Measurements from ENCODE around the gene ADGRL4.
A peak's percentile ranks its signal among the peaks of the same experiment; 100 is the strongest.
"Not testable (repeated sequence)": the region's sequence is repeated elsewhere in the genome, so short reads cannot be mapped to it uniquely, and the experiment has no call there.

The ADGRL4 gene

DNA sequence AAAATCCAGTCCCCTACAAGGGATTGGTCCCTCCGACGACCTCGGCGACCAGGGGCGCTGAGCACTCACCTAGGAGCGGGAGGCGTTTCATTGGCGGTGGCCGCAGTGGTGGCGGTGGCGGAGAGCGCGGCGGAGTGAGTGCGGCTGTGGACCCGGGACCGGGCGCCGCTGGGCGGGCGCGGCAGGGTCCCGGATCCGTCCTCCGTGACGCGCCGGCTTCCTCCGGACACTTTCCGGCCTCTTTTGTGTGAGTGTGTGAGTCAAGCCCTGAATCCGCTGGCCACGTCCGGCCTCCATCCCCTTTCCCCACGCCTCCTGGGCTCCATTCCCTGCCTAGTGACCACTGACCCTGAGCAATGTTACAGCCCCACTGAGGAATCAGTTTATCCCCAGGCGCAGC, at the start of gene ADGRL4:
Gene ADGRL4, minus strand, starts transcription at position 167 of the 400 bp plus-strand sequence. Its CDS starts 76 bp downstream, at position 91.
- DNase-seq = no peak

DNA sequence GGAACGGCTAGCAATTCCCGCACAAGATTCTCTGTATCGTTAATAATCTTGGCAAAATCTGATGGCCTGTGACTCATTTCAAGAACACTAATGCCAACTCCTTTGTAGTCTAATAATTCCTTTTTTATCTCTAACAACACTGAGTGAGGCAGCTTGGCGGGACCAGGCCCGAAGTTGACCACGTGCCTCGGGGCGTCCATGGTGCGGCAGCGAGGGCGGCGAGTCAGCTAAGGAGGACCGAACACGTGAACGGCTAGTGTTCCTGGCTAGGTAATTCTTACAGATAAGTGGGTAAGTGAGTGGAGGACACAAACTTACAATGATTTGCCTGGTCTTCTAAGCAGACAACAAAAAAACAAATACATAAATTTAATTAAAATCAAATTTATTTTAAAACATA, 49.3 kb upstream of the ADGRL4 start:
- no peak for DNase-seq

DNA sequence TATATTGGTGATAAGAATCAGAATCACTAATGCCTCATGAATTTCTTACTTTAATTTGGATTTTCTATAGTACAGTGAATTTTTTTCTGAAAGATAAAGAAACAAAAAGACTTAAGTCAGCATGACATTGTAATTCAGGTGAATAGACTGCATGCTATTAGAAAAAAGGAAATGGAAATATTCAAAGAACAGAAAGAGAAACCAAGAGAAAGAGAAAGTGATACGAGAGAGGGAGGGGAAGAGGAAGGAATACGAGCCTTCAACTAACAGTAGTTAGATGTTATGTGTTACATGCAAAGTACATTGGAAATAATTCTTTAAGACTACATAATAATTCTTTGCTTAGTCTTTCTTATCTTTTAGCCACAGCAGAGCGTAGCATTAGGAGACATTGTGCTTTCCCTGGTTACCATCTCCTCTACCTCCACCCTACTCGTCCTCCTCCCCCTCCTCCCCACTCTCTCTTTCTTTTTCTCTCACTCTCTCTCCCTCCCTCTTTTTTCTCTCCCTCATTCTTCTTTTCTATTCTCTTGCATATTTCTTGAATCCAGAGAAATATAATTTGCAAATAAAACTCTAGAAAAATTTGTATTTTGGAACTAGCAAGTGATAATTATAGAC, 46.4 kb upstream of the ADGRL4 start:
- DNase-seq = no peak

DNA sequence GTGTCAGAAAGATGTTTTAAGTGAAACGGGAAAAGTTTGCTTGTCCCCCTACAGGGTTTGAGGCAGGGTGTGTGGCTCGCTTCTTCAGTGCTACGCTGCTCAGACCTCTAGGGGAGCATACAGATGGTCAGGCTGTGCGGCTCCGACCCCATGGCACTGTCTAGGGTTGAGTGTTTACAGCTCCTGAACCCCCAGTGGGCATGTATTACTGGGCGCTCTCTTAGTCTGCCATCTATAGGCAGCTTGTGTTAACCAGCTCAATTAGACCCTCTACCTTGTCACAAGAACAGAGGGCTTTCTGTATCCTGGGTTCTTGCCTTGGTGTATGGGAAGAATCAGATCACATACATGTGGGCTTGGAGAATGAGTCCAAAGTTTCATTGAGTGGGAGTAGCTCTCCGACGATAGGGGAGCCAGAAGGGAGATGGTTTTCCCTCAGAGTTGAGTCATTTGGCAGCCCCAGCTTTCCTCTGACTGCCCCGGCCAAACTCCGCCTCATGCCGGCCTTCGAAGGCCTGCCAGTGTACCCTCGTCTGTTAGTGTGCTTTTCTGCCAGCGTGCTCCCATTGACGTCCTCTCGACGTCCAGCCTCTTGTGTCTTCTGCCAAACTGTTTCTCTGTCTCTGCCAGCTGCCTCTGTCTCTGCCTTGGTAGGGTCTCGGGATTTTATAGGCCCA, 38.6 kb upstream of the ADGRL4 start:
- DNase-seq = no peak

DNA sequence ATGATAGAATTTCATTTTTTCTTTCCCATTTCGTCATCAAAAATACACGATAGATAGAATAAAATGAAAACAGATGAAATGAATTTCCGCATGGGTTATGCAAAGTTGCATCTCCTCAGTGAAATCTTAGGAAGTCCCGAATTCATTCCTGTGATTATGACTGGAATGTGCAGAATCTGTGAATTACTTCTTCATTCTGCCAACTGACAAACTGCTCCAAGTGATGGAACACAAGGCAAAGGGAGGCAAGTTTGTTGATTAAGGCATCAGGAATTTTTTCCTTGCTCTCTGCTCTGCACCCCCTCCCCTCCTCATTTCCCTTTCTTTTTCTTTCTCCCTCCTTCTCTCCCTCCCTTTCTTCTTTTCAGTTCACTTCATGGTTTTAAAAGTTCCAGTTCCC, 37.0 kb upstream of the ADGRL4 start:
- DNase-seq = no peak

- DNase-seq = no peak
Measured at GRCh38 chr1:79042539-79042938, 36.0 kb upstream of the ADGRL4 start.

- DNase-seq = peak in 1 of 2 experiments; percentile 22
Measured at GRCh38 chr1:79042117-79042516, 35.6 kb upstream of the ADGRL4 start.

DNA sequence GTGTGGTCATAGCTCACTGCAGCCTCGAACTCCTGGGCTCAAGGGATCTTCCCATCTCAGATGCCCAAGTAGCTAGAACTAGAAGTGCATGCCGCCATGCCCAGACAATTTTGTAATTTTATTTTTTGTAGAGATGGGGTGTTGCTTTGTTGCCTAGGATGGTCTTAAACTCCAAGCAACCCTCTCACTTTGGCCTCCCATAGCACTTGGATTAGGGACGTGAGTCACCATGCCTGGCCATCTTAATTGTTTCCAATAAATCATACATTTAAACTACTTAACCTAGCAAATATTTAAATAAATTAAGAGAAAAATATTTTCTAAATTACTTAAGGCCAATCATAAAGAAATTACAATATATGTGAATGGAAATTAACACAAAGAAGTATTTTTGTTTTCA, 35.1 kb upstream of the ADGRL4 start:
- no peak for DNase-seq

DNA sequence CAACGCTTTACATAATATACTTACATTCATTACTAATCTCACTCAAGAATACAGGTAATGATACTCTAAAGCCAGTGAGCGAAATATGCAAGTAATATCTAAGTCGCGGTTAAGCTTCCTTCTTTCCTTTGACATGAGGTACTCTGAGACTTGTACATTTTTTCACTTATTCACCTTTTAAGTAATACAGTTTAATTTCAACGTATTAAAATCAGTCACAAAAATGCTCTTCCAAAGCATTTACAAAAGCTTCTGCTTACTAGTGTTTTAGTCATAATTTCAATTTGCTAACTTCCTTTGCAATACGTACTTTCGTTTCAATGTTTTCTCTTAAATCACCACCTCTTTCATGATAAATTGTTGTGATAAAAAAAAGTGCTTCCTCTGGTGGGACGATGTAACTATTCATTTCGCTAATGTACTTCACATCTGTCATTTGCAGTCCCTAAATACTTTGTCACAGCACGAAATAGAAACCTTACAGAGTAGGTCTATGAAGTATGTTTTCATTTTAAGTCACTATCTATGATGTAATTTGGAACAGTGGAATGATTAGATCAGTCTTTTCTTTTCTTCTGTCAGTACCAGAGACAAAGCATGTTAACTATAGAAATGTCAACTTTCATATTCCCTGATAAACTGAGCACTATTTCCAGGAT, 34.0 kb upstream of the ADGRL4 start:
- no peak for DNase-seq

DNA sequence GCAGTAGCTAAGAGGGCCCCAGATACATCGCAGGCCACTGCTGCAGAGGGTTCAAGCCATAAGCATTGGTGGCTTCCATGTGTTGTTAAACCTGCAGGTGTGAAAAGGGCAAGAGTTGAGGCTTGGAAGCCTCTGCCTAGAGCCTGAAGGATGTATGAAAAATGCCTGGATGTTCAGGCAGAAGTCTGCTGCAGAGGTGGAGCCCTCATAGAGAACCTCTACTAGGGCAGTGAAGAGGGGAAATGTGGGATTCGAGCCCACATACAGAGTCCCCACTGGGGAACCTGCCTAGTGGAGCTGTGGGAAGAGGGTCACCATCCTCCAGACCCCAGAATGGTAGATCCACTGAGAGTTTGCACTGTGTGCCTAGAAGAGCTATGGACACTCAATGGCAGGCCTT, 30.6 kb upstream of the ADGRL4 start:
- DNase-seq = no peak

DNA sequence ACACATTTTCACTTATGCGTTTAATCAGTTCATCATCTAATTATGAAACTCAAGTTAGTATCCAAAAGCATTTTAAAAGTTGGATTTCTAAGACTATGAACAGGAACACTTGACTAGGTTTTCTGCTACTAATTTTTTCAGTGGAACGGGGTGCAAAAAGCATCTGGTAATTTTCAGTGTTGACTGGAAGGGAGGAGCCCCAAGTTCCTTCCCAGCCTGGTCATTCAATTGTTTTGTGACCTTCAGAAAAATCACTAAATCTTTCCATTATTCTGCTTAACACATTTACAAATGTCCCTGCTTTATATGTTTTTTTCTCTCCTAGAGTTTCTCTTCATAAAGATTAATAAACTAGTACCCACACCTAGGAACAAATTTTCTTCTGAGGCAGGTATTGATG, 6.0 kb upstream of the ADGRL4 start:
- no peak for DNase-seq

GRCh38 chr1:79010589-79010988, 4.1 kb upstream of the ADGRL4 start:
- DNase-seq = no peak

DNA sequence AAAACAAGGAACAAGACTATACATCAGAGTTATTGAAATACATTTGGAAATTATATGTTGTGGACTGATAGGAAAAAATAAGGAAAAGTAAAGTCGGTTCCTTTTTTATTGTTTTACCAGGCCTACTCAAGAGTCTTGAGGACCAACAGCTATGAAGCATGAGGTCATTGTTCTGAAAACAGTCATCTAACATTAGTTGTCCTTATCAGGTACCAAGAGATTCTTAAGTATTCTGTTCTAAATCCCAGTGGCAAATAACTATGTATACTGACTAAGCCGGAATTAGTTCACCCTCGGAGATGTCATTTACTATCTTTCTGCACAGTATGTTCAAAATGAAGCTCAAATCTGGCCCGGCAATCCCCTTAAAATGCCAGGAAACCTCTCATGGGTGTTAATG, 585 bp downstream of the ADGRL4 start:
- no peak for DNase-seq

DNA sequence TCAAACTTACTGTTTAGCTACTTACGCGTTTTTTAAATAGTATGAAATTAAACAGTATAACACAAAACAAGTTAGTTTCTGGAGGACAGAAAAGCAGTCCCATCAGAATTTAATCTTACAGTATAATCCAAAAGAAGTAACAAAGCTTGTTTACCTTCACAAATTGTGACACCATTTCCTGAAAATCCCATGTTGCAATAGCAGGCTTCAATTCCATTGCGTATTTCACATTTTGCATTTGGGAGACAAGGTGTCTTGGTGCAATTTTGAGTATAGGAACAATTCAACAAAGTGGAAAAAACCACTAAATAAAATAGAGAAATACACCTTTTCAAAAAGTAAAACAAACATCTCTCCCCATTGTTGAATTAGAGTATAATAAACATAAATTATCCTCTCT, 1.6 kb downstream of the ADGRL4 start:
- no peak for DNase-seq

GRCh38 chr1:78996791-78997190, 9.7 kb downstream of the ADGRL4 start:
- DNase-seq = no peak

- no peak for DNase-seq
Measured at GRCh38 chr1:78987042-78987441, 19.5 kb downstream of the ADGRL4 start.

DNA sequence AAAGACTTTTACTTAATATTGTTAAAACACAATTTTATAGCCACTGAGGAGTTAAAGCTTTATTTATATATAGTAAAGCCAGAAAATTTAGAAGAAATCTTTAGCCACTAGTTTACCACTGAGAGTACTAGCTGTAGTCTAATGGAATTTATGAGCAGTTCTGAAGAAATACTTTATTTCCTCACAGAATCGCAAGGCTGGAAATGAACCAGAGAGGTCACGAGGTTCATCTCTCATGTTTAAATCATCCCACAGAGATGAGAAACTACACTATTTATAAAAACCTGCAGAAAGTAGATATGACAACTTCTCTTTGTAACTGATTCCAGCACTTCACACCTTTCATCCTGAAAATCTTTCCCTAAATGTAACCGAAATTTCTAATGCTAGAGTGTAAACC, 26.0 kb downstream of the ADGRL4 start:
- DNase-seq = no peak

DNA sequence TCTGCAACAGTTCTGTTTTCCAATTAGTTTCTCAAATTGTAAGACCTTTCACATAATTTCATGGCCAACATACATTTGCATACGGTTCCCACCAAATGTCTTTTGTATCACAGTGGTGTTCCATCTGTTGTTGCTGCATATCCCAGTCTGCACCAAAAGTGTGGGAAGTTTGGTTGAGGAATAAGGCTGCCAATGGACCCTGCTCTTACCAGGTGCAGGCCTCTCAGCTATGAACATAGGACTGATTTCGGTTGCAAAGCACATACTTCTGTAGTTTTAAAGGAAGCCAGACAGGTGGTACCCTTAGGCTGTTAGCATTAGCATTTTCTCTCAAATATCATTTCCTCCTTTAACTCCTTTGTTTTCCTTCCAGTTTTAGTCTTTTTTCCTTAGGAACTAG, 33.8 kb downstream of the ADGRL4 start:
- DNase-seq = no peak

DNA sequence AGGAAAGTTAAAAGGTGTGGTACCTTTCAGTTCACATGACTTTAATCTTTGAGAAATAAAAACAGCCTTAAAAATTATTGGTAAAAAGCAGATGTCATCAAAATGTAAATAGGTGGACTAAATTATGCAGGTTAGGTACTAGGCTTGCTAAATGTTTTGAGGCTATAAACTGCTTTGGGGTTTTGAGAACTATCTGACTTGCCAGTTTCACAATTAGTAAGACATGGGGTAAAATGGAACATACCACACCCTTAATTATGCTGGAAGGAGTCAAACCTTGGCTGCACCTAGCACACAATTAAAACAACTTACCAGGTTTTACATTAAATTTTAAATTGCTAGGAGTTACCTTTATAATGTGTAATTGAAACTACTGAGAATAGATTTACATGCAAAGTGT, 39.4 kb downstream of the ADGRL4 start:
- not testable (repeated sequence) for DNase-seq

DNA sequence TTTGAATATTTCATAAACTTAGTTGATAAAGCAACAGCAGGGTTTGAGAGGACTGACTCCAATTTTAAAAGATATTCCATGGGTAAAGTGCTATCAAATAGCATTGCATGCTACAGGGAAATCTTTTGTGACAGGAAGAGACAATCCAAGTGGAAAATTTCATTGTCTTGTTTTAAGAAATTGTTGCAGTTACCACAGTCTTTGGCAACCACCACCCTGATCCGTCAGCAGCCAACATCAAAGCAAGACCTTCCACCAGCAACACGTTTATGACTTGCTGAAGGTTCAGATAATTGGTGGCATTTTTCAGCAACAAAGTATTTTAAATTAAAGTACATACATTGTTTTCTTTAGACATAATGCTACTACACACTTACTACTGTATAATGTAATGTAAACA, 47.8 kb downstream of the ADGRL4 start:
- DNase-seq = no peak

DNA sequence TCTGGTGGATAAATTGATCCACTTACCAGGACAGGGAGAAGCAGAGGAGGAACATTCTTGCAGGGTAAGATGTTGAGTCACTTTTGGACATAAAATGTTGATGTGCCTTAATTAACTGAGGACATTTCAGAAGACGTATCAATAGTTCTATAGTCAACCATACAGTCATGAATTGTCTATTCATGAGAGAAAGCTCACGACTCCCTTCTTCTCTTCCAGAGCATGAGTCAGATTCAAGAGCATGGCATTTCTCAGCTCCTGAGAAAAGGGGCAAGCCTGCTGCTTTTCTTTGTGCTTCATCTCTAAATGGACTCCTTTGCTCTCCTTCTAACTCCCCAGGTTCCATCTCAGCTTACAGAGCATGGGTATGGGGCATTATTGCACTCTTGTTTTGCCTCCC, 55.7 kb downstream of the ADGRL4 start:
- no peak for DNase-seq

- no peak for DNase-seq
Measured at GRCh38 chr1:78949227-78949626, 57.3 kb downstream of the ADGRL4 start.

DNA sequence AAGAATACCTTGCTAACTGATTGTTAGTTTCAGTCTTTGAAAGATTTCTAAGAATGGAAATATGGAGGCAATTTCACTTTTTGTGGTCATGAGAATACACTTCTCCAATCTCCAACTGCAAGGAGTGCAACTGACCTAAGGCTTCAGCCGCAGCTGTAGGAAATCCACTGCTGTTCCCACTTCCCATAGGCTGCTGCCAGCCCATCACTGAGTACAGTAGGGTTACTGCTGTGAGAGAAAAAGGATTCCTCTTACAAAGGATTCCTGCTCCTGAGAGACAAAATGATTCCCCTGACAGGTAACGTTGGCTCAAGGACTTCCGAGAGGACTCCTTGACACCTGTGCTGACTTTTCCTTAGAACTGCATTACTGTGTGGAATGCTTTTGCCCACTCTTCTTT, 87.4 kb downstream of the ADGRL4 start:
- no peak for DNase-seq

- no peak for DNase-seq
Measured at GRCh38 chr1:78918157-78918556, 88.4 kb downstream of the ADGRL4 start.

DNA sequence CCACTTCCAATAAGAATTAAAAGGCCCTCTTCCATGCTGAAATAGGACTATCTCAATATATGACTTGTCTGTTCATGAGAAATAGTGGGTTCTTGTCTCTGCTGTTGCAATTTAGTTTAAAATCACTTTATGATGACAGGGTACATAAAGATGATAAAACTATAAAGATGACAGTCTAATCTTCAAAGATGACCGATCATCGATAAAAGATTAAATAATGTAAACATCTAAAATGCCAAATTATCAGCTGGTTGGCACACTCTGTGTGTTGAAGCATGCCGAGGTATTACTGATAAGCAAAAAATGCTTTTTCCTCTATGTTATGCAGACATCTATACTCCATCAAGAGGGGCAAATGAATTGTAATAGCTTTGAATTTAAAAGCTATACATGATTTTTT, 89.5 kb downstream of the ADGRL4 start:
- DNase-seq = no peak

All from Kasumi-1 (cell line).